Measurements from ENCODE around the gene LSP1.
"Not testable (repeated sequence)": the region's sequence is repeated elsewhere in the genome, so short reads cannot be mapped to it uniquely, and the experiment has no call there.

DNA sequence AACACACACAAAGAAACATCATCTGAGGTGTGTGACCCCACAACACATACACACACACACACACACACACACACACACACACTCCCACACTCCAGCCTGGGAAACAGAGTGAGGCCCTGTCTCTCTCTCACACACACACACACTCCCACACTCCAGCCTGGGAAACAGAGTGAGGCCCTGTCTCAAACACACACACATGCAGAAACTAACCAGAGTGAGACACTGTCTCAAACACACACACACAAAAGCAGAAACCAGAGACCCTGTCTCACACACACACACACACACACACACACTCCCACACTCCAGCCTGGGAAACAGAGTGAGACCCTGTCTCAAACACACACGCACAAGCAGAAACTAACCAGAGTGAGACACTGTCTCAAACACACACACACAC, 86.9 kb downstream of the LSP1 start:
- TF ChIP-seq, protein P1, sequence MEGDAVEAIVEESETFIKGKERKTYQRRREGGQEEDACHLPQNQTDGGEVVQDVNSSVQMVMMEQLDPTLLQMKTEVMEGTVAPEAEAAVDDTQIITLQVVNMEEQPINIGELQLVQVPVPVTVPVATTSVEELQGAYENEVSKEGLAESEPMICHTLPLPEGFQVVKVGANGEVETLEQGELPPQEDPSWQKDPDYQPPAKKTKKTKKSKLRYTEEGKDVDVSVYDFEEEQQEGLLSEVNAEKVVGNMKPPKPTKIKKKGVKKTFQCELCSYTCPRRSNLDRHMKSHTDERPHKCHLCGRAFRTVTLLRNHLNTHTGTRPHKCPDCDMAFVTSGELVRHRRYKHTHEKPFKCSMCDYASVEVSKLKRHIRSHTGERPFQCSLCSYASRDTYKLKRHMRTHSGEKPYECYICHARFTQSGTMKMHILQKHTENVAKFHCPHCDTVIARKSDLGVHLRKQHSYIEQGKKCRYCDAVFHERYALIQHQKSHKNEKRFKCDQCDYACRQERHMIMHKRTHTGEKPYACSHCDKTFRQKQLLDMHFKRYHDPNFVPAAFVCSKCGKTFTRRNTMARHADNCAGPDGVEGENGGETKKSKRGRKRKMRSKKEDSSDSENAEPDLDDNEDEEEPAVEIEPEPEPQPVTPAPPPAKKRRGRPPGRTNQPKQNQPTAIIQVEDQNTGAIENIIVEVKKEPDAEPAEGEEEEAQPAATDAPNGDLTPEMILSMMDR (IDR thresholded peaks at IDR 0.05; ENCODE audit: insufficient read depth, low read length) = not testable (repeated sequence)
- not testable (repeated sequence) for TF ChIP-seq SPI1 (IDR thresholded peaks at IDR 0.05; ENCODE audit: borderline replicate concordance, low read depth)
- TF ChIP-seq, protein P2, sequence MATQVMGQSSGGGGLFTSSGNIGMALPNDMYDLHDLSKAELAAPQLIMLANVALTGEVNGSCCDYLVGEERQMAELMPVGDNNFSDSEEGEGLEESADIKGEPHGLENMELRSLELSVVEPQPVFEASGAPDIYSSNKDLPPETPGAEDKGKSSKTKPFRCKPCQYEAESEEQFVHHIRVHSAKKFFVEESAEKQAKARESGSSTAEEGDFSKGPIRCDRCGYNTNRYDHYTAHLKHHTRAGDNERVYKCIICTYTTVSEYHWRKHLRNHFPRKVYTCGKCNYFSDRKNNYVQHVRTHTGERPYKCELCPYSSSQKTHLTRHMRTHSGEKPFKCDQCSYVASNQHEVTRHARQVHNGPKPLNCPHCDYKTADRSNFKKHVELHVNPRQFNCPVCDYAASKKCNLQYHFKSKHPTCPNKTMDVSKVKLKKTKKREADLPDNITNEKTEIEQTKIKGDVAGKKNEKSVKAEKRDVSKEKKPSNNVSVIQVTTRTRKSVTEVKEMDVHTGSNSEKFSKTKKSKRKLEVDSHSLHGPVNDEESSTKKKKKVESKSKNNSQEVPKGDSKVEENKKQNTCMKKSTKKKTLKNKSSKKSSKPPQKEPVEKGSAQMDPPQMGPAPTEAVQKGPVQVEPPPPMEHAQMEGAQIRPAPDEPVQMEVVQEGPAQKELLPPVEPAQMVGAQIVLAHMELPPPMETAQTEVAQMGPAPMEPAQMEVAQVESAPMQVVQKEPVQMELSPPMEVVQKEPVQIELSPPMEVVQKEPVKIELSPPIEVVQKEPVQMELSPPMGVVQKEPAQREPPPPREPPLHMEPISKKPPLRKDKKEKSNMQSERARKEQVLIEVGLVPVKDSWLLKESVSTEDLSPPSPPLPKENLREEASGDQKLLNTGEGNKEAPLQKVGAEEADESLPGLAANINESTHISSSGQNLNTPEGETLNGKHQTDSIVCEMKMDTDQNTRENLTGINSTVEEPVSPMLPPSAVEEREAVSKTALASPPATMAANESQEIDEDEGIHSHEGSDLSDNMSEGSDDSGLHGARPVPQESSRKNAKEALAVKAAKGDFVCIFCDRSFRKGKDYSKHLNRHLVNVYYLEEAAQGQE (IDR thresholded peaks at IDR 0.05; ENCODE audit: insufficient replicate concordance, low read depth) = not testable (repeated sequence)
